NOMO-1 treated with DMSO at 0.1 percent for 48 hours (cell line): ENCODE data around the gene LRRFIP1.
"Not testable (repeated sequence)": the region's sequence is repeated elsewhere in the genome, so short reads cannot be mapped to it uniquely, and the experiment has no call there.

Source experiments
- DNase-seq: peaks from one replicate; lab custom pipeline; 2025; ENCODE audit not compliant: unreplicated experiment; lab: John Stamatoyannopoulos, UW

The LRRFIP1 gene

DNA sequence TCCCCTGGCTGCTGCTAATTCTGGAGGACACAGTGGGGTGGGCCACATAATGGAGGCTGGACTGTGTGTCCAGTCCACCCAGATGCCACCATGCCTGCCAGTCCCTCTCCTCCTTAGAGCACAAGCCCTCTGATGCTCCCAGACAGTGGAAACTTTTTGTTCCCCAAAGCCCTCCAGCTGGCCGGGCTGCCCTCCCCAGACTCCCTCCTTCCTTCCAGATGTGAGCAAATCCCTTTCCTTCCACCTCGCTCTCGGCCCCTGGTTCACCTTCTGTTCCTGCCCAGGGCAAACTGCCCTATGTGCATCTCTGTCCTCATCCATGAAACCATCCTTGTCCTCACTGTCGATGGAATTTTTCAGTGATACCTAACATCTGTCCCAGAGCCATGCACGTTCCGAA, 33.9 kb downstream of the LRRFIP1 start:
- DNase-seq: no peak

DNA sequence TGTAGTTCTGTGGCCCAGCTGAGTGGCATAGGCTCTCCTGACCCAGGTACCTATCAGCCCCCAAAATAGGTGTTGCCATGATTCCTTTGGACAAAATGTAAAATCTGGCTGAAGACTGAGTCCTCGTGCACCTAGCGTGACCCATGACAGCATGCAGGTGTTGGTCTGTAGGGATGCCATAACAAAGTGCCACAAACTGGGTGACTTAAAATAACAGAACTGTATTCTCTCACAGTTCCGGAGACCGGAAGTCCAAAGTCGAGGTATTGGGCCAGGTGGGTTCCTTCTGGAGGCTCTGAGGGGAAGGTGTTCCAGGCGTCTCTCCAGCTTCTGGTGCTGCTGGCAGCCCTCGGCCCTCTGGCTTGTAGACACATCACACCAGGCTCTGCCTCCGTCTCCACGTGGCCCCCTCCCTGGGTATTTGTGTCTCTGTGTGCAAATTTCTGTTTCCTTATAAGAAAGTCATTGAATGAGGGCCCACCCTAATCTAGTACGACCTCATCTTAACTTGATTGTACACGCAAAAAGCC, 34.5 kb downstream of the LRRFIP1 start:
- no peak for DNase-seq

DNA sequence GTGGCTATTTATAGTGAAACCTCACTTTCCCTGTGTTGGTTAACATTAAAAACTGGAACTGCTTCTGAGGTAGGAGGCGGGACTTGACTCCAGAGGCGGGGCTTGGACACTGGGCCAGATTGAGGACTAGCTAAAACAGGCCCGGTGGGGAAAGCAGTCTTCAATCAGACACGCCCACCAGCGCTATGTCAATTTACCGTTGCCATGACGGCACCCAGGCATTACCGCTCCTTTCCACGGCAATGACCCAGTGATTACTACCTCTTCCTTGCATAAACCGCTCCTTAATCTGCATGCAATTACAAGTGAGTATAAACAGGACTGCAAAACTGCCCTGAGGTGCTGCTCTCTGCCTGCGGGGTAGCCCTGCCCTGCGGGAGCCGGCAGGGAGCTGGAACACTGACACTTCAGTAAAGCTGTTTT, 35.3 kb downstream of the LRRFIP1 start:
- DNase-seq: peak; percentile 98

GRCh38 chr2:237663517-237664110, 36.2 kb downstream of the LRRFIP1 start:
- DNase-seq: no peak

GRCh38 chr2:237664151-237664550, 36.8 kb downstream of the LRRFIP1 start:
- no peak for DNase-seq

GRCh38 chr2:237665713-237666143, 38.3 kb downstream of the LRRFIP1 start:
- no peak for DNase-seq

DNA sequence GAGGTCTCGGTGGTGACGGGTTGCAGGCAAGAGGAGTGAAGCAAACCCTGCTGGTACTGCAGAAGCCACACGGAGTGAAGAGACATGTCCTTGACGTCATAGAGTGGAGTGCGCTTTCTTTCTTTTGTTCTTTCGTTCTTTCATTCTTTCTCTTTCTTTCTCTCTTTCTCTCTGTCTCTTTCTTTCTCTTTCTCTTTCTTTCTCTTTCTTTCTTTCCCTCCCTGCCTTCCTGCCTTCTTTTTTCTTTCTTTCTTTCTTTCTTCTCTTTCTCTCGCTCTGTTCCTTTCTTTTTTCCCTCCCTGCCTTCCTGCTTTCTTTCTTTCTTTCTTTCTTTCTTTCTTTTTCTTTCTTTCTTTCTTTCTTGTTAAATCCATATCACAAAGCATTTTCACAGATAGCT, 39.2 kb downstream of the LRRFIP1 start:
- no peak for DNase-seq

DNA sequence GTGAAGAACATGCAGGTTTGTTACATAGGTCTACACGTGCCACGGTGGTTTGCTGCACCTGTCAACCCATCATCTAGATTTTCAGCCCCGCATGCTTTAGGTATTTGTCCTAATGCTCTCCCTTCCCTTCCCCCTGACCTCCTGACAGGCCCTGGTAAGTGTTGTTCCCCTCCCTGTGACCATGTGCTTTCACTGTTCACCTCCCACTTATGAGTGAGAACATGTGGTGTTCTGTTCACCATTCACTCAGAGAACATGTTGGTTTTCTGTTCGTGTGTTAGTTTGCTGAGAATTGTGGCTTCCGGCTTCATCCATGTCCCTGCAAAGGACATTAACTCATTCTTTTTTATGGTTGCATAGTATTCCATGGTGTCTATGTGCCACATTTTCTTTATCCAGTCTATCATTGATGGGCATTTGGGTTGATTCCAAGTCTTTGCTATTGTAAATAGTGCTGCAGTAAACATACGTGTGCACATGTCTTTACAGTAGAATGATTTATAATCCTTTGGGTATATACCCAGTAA, 39.7 kb downstream of the LRRFIP1 start:
- DNase-seq: not testable (repeated sequence)

DNA sequence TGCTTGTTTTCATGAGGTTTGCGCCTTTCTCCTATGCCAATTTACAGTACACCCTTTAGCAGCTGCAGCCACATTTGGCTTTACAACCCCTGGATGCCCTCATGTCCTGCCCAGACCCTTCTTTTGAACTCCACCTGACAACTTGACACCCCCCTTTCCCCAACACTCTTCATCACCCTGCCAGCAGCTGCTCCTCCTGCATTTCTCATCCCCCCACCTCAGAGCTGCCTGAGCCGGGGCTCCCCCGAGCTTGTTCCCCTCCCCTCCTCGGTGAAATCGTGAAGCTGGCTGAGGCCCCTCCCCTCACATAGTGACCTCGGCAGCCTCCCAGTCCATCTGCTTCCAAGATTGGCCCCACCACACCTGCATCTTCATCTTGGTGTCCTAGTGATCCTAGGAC, 40.5 kb downstream of the LRRFIP1 start:
- no peak for DNase-seq

DNA sequence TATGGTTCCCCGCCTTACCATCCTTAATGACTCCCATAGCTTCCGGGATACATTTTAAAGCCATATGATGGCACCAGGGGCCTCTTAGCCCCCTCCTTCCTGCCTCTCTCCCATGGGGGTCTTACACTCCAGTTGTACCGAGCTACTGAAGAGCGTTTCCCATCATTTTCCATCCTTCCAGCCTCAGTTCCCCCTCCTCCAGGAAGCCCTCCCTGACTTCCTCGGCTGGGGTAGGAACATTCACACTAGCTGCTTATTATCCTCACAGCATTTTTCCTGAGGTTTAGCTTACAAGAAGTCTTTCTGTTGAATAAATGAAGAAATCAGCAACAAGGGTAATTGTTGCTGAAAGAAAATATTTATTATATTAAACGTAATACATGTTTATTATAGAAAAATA, 41.1 kb downstream of the LRRFIP1 start:
- no peak for DNase-seq

GRCh38 chr2:237669283-237669627, 41.9 kb downstream of the LRRFIP1 start:
- no peak for DNase-seq

DNA sequence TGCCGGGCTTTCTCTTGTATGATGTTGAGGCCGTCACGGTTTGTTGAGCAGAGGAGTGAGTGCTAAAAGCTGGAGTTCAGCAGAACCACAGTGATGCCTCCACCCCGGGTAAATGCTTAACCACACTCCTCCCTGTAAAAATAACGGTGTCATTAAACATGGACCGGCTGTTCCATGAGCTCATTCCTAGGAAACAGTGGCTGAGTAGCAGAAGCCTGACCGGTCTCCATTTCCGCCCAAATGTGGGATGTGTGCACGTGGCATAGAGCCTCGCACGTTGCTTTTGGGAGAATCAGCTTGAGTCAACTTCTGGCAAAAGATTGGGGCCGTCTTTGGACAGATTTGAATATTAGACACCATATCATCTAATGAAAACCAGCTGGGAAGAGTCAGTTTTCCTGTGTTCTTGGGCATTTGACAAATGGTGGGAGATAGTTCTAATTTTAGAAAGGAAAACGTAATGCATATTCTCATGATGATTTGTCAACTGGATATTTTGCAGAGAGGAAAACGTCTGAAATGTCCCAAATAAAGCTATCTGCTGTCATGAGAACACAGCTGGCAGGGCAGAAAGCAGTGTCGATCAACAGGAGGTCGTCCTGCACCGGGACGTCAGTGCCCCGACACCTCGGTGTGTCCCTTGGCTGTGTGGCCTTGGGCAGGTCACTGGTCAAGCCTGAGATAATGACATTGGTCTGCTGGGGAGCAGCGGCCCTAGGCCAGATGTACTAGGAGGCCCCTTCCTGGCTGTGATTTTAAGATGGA, 42.4 kb downstream of the LRRFIP1 start:
- no peak for DNase-seq

GRCh38 chr2:237670641-237671040, 43.3 kb downstream of the LRRFIP1 start:
- no peak for DNase-seq

GRCh38 chr2:237671466-237672138, 44.2 kb downstream of the LRRFIP1 start:
- DNase-seq: peak; percentile 17

DNA sequence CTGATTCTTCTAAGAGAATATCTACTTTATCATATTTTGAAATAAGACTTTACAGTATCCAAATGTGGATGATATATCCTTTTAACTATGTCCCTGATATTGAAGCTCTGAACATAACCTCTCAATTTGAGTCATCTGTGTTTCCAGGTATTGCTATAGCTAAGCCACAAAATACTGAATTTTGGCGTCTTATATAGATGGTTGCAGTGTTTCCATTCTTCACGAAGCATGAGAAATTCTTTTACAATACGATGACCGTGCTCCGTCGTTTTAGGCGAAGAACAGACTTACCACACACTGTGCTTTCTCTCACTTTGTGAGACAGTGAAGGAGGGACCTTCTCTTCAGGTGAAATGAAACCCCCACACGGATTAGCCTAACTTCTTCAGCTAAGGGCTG, 45.3 kb downstream of the LRRFIP1 start:
- no peak for DNase-seq

- peak; percentile 87 for DNase-seq
Observed at GRCh38 chr2:237673130-237674001, 46.0 kb downstream of the LRRFIP1 start.

- peak; percentile 92 for DNase-seq
Observed at GRCh38 chr2:237674731-237675276, 47.4 kb downstream of the LRRFIP1 start.

- no peak for DNase-seq
Observed at GRCh38 chr2:237675316-237675715, 47.9 kb downstream of the LRRFIP1 start.

- no peak for DNase-seq
Observed at GRCh38 chr2:237680702-237681478, 53.5 kb downstream of the LRRFIP1 start.

DNA sequence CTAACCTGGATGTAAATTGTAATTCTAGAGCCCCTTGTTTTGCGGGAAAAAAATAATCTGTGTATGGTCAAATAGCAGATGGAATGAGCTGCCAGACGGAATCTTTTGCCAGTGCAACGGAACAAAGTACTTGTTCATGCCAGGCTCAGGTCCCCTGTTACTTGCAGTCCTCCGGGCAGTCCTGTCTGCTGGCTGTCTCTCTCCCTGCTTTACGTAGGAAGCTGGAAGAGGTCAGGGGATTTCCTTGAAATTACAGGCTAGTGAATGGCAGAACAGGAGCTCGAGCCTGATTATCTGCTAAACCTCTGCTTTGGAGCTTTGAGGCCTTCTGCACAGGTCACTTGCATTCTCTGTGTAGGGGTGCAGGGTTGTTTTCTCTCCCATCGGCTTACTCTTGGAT, 54.8 kb downstream of the LRRFIP1 start:
- DNase-seq: no peak
